ENCODE data around the gene FADS3. TPM values are rescaled to one million over a fixed set of nuclear protein-coding genes. Genes with fewer than 3 reads are reported as not detected.

The FADS3 gene
- total and polyA plus RNA-seq, 2 of the 13 experiments (the other 11 are each of a cell fraction or from before 2014, with no cell fraction given), result 13.4 to 23.2 TPM

DNA sequence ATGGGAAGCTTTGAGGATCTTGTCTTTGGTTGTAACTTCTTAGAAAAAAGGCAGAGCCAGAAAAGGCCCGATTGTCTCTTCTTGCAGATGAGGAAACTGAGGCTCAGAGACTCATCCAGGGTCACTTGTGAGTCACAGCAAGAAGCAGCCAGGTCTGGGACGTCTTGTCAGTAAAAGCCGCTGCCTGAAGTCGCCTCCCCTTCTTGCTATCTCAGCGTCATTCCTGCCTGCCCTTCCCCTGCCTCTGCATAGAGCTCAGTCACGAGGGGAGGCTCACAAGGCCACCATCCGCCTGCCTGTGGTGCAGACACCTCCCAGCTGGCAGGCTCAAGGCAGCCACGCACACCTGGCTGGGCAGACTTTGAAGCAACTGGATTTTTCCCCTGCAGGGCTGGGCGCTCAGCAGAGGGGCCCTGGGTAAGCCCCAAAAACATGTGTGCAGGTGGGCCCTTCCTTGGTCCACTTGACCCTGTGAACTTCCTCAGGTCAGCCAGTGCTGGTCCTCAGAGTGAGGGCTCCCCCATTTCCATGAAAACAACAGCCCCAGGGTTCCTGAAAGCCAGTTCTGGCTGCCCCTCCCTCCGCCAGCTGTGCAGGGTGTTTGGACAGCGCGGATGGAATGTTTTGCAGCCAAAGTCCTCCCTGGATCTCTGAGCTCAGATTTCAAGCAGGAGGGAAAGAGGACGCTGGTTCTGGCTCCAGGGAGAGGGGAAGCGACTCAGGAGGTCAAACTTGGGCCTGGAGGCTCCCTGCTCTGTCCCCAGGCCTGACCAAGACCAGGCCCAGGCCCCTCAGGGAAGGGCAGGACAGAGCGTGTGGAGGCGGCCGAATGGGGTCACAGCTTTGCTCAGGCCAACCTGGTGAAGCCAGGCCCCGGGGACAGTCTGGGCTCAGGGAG lies 32.1 kb upstream of the FADS3 start (continued):
- TF ChIP-seq, protein P1, sequence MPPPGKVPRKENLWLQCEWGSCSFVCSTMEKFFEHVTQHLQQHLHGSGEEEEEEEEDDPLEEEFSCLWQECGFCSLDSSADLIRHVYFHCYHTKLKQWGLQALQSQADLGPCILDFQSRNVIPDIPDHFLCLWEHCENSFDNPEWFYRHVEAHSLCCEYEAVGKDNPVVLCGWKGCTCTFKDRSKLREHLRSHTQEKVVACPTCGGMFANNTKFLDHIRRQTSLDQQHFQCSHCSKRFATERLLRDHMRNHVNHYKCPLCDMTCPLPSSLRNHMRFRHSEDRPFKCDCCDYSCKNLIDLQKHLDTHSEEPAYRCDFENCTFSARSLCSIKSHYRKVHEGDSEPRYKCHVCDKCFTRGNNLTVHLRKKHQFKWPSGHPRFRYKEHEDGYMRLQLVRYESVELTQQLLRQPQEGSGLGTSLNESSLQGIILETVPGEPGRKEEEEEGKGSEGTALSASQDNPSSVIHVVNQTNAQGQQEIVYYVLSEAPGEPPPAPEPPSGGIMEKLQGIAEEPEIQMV (CRISPR knock-in tag; IDR thresholded peaks at IDR 0.05; ENCODE audit: low read depth), result peak; percentile 71; the same call in 1 of the 2 replicates
- TF ChIP-seq HMG20B (CRISPR knock-in tag; conservative IDR thresholded peaks at IDR 0.05), result no peak
- TF ChIP-seq, protein P2, sequence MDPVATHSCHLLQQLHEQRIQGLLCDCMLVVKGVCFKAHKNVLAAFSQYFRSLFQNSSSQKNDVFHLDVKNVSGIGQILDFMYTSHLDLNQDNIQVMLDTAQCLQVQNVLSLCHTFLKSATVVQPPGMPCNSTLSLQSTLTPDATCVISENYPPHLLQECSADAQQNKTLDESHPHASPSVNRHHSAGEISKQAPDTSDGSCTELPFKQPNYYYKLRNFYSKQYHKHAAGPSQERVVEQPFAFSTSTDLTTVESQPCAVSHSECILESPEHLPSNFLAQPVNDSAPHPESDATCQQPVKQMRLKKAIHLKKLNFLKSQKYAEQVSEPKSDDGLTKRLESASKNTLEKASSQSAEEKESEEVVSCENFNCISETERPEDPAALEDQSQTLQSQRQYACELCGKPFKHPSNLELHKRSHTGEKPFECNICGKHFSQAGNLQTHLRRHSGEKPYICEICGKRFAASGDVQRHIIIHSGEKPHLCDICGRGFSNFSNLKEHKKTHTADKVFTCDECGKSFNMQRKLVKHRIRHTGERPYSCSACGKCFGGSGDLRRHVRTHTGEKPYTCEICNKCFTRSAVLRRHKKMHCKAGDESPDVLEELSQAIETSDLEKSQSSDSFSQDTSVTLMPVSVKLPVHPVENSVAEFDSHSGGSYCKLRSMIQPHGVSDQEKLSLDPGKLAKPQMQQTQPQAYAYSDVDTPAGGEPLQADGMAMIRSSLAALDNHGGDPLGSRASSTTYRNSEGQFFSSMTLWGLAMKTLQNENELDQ (CRISPR knock-in tag; IDR thresholded peaks at IDR 0.05; ENCODE audit: borderline replicate concordance), result no peak
- no peak for TF ChIP-seq MAZ (IDR thresholded peaks at IDR 0.05; ENCODE audit: borderline replicate concordance, low read depth, low read length)
- no peak for TF ChIP-seq MAZ (CRISPR knock-in tag; IDR thresholded peaks at IDR 0.05; ENCODE audit: low read depth)
- no peak for TF ChIP-seq ZNF878 (CRISPR knock-in tag; IDR thresholded peaks at IDR 0.05)
- no peak for TF ChIP-seq MZF1 (CRISPR knock-in tag; IDR thresholded peaks at IDR 0.05; ENCODE audit: borderline replicate concordance)
- TF ChIP-seq, protein P3, sequence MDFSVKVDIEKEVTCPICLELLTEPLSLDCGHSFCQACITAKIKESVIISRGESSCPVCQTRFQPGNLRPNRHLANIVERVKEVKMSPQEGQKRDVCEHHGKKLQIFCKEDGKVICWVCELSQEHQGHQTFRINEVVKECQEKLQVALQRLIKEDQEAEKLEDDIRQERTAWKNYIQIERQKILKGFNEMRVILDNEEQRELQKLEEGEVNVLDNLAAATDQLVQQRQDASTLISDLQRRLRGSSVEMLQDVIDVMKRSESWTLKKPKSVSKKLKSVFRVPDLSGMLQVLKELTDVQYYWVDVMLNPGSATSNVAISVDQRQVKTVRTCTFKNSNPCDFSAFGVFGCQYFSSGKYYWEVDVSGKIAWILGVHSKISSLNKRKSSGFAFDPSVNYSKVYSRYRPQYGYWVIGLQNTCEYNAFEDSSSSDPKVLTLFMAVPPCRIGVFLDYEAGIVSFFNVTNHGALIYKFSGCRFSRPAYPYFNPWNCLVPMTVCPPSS (IDR thresholded peaks at IDR 0.05), result no peak
- TF ChIP-seq ZNF274 (CRISPR knock-in tag; IDR thresholded peaks at IDR 0.05), result 0 out of 2 replicates have a peak, but pooled peaks have one; percentile 66
- peak; percentile 73; the same call in 1 of the 2 replicates for TF ChIP-seq ZNF563 (CRISPR knock-in tag; IDR thresholded peaks at IDR 0.05)
- peak; percentile 94 for TF ChIP-seq HNF4A (CRISPR knock-in tag; IDR thresholded peaks at IDR 0.05)
- peak; percentile 88 for TF ChIP-seq SALL1 (CRISPR knock-in tag; IDR thresholded peaks at IDR 0.05)
- TF ChIP-seq HMG20A (CRISPR knock-in tag; IDR thresholded peaks at IDR 0.05; ENCODE audit: borderline replicate concordance), result peak; percentile 11; the same call in 1 of the 2 replicates
- TF ChIP-seq HOXA9 (CRISPR knock-in tag; IDR thresholded peaks at IDR 0.05; ENCODE audit: borderline replicate concordance), result no peak
- no peak for TF ChIP-seq SP1 (IDR thresholded peaks at IDR 0.05)
- 0 out of 2 replicates have a peak, but pooled peaks have one; percentile 12 for TF ChIP-seq SP1 (CRISPR knock-in tag; IDR thresholded peaks at IDR 0.05)
- TF ChIP-seq, protein P4, sequence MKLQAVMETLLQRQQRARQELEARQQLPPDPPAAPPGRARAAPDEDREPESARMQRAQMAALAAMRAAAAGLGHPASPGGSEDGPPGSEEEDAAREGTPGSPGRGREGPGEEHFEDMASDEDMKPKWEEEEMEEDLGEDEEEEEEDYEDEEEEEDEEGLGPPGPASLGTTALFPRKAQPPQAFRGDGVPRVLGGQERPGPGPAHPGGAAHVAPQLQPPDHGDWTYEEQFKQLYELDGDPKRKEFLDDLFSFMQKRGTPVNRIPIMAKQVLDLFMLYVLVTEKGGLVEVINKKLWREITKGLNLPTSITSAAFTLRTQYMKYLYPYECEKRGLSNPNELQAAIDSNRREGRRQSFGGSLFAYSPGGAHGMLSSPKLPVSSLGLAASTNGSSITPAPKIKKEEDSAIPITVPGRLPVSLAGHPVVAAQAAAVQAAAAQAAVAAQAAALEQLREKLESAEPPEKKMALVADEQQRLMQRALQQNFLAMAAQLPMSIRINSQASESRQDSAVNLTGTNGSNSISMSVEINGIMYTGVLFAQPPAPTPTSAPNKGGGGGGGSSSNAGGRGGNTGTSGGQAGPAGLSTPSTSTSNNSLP (IDR thresholded peaks at IDR 0.05; ENCODE audit: low read depth, low read length), result no peak
- TF ChIP-seq, protein P5, sequence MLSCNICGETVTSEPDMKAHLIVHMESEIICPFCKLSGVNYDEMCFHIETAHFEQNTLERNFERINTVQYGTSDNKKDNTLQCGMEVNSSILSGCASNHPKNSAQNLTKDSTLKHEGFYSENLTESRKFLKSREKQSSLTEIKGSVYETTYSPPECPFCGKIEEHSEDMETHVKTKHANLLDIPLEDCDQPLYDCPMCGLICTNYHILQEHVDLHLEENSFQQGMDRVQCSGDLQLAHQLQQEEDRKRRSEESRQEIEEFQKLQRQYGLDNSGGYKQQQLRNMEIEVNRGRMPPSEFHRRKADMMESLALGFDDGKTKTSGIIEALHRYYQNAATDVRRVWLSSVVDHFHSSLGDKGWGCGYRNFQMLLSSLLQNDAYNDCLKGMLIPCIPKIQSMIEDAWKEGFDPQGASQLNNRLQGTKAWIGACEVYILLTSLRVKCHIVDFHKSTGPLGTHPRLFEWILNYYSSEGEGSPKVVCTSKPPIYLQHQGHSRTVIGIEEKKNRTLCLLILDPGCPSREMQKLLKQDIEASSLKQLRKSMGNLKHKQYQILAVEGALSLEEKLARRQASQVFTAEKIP (CRISPR knock-in tag; IDR thresholded peaks at IDR 0.05; ENCODE audit: borderline replicate concordance), result no peak
- no peak for TF ChIP-seq KAT2B (IDR thresholded peaks at IDR 0.05; ENCODE audit: borderline replicate concordance, low read depth, low read length)
- TF ChIP-seq ZNF577 (CRISPR knock-in tag; IDR thresholded peaks at IDR 0.05; ENCODE audit: borderline replicate concordance, low read depth), result no peak
- TF ChIP-seq SMARCC2 (IDR thresholded peaks at IDR 0.05), result no peak
